Fibroblast of upper back skin (primary cell): ENCODE results near the gene PLD1.
"Not testable (repeated sequence)": the region's sequence is repeated elsewhere in the genome, so short reads cannot be mapped to it uniquely, and the experiment has no call there.

Experiments
- DNase-seq: peaks from one replicate; pipeline ENCODE4 v3.0.0-alpha.2; 2013

PLD1 gene

DNA sequence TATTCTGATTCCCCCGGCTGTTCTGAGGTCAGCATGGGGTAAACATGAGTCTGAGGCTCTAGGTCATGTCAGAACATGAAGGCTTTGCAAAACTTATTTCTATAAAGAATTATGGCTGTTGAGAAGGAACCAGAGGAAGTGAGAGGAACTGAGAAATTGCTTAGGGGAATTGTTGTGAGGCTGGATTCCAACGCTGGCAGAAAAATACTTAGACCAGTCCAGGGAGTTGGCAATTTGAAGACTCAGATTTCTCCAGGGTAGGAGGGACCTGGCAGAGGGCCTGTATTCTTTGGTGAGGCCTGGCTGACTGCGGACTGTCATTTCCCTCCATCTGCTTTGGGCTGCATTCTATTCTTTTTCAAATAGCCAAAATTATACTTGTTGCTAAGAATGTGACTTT, 155.5 kb downstream of the PLD1 start:
- DNase-seq: peak; percentile 55

DNA sequence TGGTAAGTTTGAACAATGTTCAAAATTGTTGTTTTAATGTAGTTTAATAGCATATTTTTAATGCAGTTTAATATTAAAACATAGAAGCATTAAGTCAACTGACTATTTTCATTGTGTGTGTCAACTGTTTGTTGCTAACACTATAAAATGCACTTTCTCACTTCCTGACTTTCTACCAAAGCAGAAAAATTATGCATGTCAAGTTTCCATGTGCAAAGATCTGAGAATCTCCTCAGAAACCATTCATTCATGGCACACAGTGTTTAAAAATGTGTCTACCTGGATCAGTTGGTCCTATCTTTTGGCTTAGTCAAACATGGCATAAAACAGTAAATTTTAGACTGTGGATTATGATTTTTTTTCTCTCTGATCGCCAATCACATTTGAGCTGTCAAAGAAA, 156.0 kb downstream of the PLD1 start:
- no peak for DNase-seq

DNA sequence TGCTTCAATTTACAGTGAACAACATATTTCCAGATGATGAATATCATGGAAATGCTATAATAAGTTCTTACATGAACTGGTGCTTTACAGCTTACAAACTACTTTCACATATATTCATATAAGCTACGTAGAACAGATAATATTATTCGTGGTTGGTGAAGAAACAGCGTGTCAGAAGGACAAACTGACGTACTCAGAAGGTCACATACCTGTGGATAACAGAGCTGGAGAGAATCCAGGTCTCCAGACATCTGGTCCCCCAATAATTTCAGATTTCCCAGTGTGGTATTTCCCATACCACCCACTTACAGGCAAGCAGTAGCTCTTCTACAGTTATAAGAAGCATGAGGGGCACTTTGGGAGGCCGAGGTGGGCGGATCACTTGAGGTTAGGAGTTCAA, 156.6 kb downstream of the PLD1 start:
- DNase-seq: no peak

DNA sequence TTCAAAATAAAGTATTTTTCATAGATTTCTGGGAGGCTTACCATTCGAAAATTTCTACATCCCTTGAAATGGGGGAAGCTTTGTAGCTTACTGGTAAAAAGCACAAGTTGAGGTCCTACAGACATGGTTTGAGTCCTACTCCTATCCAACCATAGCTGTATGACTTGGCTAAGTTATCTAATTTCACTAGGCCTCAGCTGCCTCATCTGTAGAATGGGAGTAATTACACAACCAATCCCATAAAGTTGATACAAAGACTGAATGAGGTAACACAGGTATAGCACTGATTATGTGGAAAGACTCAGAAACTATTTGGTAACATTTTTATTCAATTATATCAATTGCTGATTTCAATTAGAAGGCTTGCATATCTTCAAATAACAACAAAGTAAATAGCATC, 157.4 kb downstream of the PLD1 start:
- DNase-seq: no peak

DNA sequence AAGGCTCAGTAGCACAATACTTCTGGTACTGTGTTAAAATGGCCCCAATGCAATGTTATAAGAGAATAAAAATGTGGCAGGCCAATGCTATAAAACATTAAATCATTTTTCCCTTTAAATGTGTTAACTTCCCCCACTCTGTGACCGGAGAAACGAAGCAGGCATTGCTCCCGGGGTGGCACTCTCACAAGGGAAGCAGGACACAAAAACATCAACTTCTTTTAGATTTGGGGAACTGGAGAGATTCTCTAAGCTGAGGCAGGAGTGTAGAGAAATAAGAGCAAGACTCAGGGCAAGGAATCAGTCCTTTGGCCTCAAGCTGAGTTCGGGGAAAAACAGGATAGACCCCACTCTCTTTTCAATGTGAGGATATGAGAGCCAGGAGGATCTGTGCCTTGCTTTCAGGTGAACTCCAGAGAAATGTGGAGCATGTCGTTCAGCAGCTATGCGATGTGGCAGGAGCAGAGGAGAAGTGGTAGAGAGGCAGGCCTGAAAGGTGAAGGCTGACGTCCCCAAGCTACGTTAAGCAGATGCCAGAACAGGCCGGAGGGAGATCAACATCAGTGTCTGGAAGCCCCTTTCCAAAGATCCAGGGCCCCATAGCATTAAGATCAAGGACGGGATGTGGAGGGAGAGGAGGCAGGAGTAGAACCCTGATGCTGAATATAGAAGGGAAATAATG, 160.2 kb downstream of the PLD1 start:
- no peak for DNase-seq

DNA sequence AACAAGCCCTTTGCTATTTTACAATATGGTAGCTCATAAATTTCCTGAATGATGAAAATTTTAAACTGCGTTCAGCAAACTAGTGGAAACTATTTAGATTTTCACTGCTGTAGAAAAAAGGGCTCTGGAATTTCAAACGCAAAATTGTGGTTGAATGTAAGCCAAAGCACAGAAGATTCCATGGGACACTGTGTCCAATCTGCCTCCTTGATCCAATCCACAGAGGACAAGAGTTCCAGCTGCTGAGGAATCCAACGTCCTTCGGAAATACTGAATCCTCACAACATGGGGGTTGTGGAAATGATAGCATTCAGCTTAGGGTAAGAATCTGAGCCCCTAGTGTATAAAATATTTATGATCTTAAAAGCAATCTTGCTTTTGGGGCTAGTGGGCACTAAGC, 161.0 kb downstream of the PLD1 start:
- no peak for DNase-seq

DNA sequence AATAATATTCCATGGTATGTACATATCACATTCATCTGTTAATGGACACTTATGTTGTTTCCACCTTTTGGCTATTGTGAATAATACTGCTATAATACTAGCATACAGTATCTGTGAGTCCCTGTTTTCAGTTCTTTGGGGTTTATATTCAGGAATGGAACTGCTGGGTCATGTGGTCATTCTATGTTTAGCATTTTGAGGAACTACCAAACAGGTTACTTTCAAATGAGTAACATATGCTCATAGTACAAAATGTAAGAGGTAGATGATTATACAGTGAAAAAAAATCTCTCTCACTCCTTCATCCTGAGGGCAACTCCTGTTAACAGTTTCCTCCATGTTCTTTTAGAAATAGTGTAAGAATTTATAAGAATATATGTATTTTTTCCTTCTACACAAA, 162.2 kb downstream of the PLD1 start:
- no peak for DNase-seq

DNA sequence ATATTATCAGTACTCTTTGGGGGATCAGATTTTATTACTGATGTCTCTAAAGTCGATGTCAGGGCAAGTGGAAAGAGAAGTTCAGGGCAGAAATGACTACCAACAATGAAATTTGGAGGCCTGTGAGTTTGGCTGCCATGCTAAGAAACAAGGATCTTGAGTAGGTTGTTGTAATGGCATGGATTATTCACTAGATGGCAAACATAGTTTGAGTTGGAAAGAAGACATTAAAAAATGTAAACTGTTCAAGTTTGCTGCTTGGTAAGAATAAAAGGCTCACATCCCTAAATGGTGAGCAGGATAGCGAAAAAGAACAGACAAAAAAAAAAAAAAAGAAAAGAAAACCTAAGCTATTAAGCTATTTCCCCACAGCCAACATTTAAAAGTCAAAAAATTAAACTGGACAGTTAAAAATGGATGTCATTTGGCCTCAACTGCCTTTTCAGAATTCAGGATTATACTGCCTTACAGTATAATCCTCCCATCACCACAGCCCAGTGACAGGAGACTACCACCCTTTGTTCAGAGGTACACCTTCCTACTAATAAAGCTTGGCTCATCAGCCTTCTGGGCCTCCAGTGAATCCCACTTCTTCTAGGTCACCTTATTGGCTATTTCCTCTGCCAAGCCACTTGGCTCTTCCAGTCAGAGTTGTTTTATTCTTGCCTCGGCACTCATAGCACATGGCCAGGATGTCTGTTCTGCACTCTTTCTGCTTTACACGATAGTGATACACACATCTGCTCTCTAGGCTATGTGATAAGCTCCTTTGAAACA, 163.7 kb downstream of the PLD1 start:
- DNase-seq: peak; percentile 67

DNA sequence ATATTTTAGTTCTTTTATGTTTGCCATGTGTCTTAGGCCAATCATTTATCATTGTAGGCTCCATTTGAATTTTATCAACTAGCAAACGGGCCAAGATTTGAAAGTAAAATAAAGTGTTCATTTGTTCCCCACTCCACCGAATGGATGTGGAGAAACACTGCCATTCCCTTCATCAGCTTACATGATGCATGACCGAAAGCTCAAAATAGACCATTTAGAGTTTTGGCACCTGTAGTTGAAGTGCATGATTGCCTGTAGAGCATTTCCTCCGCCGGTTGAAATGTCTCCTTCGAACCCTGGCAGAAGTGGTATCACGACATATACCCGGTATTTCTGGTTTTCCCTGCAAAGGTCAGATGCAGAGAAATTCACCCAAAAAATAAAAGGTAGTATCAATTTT, 165.6 kb downstream of the PLD1 start:
- no peak for DNase-seq

DNA sequence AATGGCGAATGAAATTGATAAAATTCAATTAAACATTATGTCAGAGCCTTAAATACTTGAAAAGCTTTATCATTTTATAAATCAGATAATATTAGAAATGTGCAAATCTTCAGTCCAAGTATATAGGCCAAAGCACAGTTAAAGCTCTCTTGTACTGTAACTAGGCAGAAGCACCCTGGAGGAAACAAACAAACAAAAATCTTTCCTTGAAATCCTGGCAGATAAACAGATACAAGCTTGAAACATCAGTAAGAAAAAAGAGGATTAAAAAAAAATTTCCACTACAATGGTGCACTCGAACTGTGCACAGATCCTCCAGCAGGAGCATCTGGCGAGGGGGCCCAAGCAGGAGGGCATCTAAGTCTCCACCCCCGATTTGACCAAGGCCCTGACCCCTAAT, 166.6 kb downstream of the PLD1 start:
- no peak for DNase-seq

DNA sequence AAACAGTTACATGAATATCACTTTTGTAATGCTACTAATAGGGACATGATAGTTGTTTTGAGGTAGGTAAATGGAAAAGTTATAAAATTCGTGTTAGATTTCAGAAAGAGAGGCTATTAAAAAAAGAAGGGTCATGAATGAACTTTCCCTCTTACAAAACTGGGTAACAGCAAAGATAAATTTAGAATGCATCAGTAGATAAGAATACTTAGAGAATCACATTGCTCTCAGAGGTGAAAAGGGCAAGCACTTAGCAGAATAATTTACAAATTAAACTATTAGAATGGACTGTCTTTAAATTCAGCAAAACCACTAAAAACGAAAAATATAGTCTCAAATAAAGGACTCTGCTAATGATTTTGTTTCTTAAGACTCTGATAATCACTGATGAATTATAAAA, 167.2 kb downstream of the PLD1 start:
- no peak for DNase-seq

DNA sequence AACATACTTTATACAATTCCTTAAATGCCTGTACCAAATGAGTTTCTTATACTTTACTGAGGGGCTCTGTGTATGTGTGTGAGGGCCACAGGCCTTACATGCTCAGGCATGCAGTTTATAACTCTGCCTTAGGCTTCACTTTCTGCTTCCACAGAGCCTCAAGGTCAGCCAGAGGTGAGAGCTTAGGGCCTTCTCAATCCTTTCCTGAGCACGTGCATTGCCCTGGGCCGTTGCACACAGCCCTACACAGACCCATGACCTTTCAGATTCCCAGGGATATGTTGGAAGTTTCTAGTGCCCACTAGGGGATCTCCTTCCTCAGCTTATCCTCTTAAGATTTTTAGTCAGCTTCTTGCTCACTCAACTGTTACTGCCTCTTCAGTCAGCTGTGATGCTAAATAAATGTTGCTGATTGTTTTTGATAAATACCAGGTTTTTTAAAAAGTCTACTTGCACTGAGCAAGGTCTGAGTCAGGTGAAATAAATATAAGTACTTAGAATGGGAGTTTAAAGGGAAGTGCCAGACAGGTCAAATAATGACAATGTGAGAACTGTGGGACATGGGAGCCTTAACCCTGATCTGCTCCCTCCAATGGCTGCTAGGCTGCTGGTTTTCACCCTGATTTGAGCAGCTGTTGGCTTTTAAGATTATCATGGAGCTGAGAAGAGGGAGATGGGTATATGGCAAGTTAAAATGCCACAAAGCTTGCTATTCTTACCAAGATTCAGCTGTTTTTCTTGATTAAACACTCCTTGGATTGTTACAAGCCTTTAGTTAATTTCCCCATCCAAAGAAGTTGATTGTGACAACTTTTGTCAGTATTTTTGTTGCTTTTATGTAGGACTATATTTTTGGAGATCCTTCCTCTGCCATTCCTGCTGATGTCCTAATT, 169.5 kb downstream of the PLD1 start:
- DNase-seq: peak; percentile 62

DNA sequence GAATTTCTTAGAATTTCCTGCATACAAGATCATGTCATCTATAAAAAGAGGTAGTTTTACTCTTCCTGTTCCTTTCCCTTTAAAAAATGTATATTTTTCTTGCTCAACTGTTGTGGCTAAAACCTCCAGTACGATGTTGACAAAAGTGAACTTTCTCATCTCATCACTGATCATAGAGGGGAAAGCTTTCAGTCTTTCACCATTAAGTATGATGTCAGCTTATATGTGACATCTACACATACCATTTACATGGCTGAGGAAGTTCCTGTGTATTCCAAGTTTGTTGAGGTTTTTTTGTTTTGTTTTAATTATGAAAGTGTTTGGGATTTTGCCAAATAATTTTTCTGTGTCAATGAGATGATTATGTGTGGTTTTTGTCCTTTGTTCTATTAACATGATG, 173.6 kb downstream of the PLD1 start:
- no peak for DNase-seq

DNA sequence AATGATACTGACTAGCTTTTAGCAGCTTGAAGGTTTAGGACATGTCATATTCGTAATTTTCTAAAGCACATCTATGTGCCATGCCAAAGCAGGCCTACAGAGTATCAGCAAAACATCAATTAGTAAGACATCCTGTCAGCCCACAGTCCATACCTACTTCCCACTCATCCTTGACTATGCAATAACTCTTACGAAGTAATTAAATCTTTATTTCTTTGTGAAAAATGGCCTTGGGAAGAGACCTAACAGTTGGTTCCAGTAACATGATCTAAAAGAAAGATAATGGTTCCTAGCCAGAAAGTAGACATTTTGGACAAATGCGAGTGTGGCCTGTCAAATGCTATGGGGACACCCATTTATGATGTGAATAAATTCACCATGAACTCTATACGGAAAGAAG, 177.5 kb downstream of the PLD1 start:
- DNase-seq: no peak

DNA sequence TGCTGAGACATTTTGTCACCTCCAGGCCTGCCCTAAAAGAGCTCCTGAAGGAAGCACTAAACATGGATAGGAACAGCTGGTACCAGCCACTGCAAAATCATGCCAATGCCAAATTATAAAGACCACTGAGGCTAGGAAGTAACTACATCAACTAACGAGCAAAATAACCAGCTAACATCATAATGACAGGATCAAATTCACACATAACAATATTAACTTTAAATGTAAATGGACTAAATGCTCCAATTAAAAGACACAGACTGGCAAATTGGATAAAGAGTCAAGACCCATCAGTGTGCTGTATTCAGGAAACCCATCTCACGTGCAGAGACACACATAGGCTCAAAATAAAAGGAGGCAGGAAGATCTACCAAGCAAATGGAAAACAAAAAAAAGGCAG, 183.5 kb downstream of the PLD1 start:
- not testable (repeated sequence) for DNase-seq

DNA sequence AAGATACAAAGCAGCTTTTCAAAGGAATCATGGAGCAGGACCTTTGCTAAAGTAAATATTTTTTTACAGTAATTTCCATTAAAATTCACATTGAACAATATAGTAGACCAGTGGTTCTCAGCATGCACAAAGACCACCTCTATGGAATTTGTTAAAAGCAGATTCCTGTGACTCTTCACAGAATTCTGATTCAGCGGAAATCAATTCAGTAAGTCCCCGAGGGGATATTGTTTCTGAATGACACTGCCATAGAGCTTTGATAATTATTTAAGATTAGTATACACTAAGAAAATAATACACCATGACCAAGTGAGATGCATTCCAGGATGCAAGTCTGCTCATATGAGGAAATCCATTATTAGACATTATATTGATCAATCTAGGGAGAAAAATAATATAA, 188.2 kb downstream of the PLD1 start:
- DNase-seq: no peak

DNA sequence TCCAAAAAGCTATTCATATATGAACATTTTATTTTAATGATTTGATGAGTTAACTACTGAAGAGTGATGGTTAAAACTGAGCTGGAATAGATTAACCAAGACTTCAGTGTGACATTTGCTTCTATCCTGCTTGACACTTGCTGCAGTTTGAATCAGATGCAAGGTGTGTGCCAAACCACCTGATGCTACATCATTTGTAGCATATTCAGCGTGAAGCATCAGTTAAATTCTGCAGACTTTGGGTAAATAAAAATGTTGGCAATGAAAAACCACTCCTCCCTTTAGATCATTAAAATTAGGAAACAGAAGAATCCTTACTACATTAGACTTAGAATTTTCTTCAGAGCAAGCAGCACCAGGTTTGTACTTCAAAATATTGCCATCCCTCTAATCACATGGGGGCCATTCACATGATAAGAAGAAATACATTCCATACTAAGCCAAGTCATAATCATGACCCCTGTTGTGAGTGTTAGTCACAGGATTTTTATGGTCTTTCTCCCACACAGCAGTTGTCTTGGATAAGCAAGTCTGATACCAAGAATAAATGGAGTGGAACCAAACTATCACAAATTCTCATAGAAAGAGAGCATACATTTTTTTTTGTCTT, 189.4 kb downstream of the PLD1 start:
- peak; percentile 39 for DNase-seq

DNA sequence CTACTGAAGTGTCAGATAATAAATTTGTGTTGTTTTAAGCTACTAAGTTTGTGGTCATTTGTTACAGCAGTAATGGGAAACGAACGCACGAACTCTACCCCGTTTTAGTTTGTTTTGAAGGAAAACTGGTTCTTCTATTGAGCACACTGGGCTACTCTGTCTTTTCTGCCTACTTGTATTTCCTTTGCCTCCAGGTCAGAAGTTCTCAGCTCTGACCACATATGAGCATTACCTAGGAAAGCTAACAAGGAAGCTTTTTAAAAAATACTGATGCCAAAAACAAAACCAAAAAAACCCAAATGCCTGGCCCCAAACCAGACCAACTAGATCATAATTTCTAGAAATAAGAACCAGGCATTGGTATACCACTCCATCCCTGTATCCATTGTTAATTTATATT, 193.5 kb downstream of the PLD1 start:
- no peak for DNase-seq

DNA sequence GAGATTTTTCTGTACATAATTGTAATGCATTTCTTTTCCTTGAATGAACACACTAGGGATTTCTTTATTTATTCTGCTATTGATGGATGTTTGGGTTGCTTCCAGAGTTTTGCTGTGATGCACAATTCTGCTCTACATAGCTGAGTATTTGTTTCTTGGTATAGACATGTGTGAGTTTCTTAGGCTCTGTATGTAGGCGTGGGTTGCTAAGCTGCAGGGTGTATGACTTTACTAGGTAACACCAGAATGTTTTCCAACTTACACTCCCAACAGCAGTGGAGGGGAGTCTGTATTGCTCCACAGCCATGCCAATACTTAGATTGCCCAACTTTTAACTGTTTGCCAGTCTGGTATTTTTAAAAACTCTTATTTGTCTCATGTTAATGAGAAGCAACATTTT, 194.6 kb downstream of the PLD1 start:
- no peak for DNase-seq

DNA sequence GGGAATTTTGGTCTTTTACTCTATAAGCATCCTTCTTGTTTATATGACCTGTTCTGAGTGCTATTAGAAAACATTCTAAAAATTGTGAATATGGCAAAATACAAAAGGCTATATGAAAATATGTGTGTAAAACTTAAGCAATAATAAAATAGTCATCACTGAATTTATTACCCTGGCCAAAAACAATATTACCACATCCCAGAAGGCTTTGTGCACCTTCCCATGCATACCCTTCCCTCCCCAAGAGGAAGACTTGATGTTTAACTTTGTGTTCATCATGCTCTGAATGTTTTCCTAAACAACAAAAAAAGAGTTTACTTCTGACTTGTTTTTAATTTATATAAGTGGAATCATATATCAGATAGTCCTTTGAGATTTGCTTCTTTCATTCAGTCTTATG, 195.0 kb downstream of the PLD1 start:
- DNase-seq: no peak

DNA sequence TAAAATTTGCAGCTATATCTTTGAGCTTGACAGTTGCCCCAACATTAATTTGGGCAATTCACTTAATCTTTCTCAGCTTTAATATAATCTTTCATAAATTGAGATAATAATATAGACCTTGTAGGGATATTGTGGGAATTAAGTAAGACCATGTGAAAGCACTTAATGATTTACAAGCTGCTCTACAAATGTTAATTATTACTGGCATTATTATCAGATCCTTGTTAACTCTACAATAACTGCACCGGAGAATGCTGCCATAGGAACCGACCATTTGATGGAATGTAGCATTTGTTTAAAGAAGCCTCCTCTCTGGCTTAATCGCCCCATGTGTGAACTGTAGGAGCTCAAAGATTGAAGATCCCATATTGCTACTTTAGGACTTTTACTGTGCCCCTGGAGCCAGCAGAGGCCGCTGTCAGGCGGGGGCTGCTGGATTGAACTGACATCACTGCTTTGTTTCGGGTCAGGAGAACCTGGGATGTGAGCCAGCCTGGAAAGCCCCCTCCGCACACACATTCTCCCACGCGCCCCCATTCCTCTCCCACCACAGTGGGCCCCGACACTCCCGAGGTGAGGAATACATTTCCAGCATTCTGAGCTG, 195.9 kb downstream of the PLD1 start:
- no peak for DNase-seq

DNA sequence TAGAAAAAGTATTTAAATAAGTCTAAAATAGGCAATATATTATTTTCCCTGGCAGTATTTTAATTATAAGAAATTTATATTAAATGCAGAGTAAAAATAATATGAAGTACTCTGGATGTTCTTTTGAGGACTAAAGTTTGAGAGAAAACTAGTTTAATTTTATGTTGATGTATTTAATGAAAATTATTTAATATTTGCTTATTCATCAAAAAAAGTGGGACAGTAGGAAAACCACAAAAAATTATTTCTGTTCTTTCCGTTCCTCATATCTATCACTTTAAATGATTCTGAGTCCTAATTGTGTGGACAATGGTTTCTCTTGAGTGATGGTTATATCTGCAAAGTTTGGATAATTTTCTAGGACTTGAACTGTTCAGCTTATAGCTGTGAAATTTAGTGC, 202.8 kb downstream of the PLD1 start:
- no peak for DNase-seq
